EH (cell line): ENCODE data around the gene ABHD12.
A peak's percentile ranks its signal among the peaks of the same experiment; 100 is the strongest.
"Not testable (repeated sequence)": the region's sequence is repeated elsewhere in the genome, so short reads cannot be mapped to it uniquely, and the experiment has no call there.

Experiments
- DNase-seq: peaks from one replicate; pipeline ENCODE4 v3.0.0-alpha.2; 2015; ENCODE audit warnings: low read depth

The ABHD12 gene

DNA sequence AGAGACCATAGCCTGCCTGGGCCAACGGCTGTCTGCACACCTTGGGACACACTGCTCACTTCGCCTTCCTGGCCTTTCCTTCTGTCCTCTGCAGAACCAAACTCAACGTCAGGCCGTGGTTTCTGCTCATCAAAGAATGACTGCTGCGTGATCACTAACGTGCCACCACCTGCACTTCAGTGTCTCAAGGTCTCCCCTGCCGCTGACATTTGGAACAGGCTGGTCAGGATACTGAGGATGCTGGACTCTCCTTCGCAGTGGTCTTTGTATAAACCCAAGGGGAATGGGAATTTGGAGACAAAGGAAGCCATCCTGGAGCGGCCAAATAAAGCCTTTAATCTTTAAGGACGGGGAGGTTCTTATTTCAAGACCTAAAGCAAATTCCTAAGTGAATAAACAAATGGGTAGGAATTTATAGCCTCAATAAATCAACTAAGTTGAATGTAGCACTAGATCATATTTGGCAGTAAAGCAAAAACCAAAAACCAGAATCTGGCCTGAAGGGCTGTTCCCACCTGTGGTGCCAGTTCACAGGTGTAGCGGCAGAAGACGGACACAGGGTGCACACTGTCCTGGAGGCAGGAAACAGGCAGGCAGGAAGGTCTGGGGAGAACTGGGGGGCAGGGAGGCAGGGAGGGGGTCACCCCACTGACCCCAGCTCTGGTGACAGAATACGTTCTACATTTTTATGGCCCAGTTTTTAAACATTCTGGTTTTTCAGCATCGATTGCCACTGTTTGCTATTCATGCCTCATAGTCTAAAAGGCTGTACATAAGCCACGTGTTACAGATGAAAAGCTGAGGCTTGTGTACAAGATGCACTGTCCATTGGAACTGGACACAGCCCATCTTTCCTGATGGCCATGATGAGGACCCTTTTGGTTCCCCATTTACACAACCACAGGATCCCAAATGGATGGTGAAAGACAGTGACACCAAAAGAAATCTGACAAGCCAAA is 36.6 kb downstream of the ABHD12 start:
- peak; percentile 20 for DNase-seq

DNA sequence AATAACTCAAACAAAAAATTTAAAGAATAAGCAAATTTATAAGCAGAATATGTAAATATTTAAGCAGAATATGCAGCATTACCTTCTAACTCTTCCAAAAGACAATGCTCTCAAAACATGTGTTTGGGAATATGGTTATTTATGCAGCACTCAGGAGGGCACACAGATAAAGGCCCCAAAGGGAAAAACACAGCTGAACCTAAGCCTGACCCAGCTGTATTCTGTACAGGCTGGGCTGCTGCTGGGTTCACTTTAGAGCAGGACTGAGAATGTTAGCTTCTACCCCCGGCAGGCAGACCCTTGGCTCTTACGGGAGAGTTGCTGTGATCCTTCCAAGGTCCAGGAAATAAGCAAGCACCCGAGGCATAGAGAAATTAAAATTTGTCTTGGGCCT is 37.3 kb downstream of the ABHD12 start:
- DNase-seq, result no peak

DNA sequence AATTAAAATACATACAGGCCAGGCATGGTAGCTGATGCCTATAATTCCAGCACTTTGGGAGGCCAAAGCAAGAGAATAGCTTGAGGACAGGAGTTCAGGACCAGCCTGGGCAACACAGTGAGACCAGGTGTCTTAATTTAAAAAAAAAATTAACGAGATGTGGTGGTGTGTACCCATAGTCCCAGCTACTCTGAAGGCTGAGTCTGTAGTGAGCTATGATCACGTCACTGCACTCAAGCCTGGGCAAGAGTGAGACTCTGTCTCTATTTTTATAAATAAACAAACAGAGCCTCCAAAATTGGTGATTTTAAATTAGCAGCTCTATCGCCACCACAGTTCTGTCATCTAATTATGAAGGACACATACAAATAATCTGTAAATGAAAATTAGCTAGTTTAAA is 37.9 kb downstream of the ABHD12 start:
- no peak for DNase-seq

GRCh38 chr20:25351024-25351360 is 39.6 kb downstream of the ABHD12 start:
- DNase-seq, result no peak

DNA sequence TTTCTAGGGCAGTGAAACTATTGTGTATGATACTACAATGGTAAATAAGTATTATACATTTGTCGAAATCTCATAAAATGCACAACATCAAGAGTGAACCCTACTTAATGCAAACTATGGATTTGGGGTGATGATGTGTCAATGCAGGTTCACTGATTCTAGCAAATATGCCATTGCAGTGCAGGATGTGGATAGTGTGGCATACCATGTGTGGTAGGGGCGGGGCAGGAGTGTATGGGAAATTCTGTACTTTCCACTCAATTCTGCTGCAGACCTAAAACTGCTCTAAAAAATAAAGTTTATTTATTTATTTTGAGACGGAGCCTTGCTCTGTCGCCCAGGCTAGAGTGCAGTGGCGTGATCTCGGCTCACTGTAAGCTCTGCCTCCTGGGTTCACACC is 44.3 kb downstream of the ABHD12 start:
- no peak for DNase-seq

GRCh38 chr20:25345721-25346120 is 44.9 kb downstream of the ABHD12 start:
- DNase-seq, result no peak

- peak; percentile 5 for DNase-seq
Observed at GRCh38 chr20:25344634-25345033, 46.0 kb downstream of the ABHD12 start.

DNA sequence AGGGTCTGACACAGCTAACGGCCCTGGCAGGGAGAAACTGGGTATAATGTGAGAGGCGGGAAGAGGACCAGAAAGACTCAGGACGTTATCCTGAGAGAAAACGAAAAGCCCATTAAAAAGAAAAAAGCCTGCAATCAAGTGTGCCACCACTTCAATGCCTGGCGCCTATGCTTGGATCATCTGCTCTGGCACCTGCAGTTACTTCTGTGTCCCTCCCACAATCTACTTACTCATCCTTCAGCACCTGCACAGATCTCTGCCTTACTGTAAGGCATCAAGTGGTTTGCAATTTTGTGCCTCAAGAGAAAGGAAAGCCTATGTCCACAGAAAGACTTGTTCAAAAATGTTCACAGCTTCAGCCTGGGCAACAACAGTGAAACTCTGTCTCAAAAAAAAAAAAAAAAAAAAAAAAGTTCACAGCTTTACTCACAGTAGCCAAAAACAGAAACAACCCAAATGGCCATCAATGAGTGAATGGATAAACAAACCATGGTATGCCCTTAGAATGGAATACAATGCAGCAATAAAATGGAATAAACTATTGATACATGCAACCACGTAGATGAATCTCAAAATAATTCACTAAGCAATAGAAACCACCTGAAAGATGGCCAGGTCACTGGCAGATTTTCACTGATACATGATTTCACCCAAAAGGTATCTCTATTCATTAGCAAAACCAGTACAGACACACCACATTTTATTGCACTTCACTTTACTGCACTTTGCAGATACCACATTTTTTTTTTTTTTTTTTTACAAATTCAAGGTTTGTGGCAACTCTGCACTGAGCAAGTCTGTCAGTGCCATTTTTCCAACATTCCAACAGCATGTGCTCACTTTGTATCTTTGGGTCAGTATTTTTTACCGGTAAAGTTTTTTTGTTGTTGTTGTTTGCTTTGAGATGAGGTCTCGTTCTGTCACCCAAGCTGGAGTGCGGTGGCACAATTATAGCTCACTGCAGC is 48.6 kb downstream of the ABHD12 start:
- peak; percentile 66 for DNase-seq

GRCh38 chr20:25340380-25340779 is 50.3 kb downstream of the ABHD12 start:
- DNase-seq, result no peak

GRCh38 chr20:25339608-25340007 is 51.0 kb downstream of the ABHD12 start:
- no peak for DNase-seq

DNA sequence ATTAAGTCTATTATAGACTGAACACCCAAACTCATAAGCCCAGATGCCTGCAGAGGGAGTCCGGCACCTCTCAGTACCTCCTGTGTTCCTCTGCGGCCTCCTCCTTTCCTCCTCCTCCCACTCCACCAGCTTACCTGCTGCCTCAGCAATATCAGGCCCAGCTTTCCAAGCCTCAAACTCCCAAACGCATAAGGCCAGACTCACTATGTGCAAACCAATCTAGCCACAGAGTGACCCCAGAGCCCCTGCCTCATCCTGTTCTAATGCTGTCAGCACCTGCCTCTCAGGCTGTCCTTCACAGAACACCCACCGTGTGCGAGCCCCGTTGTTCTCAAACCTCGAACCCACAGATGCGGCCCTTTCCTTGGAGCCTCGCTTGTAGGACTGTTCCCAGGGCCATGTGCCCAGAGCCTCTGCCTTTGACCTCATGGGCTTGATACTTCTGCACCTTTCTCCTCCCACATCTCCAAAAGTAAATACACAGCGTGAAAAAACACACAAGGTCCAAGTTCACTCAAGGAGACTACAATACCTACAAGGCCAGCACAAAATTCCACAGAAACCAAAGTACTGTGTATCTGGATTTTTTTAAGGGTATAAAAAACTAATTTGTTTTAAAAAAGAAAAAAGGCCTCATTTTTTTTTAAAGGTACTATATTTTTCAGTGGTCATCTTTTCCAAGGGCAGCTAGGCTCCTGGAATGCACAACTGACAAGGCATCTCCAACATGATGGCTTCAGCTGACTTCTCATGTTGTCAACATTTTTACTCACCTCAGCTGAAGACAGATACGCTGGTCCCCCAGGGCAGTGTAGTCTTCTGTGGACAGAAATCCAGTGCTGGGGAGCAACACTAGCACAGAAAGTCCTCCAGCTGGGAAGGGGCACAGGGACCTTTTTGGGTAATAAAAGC is 52.3 kb downstream of the ABHD12 start:
- DNase-seq, result peak; percentile 7

- DNase-seq, result peak; percentile 32
Observed at GRCh38 chr20:25336561-25337422, 53.8 kb downstream of the ABHD12 start.

DNA sequence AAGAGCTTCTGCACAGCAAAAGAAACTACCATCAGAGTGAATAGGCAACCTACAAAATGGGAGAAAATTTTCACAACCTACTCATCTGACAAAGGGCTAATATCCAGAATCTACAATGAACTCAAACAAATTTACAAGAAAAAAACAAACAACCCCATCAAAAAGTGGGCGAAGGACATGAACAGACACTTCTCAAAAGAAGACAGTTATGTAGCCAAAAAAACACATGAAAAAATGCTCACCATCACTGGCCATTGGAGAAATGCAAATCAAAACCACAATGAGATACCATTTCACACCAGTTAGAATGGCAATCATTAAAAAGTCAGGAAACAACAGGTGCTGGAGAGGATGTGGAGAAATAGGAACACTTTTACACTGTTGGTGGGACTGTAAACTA is 55.7 kb downstream of the ABHD12 start:
- DNase-seq, result not testable (repeated sequence)

DNA sequence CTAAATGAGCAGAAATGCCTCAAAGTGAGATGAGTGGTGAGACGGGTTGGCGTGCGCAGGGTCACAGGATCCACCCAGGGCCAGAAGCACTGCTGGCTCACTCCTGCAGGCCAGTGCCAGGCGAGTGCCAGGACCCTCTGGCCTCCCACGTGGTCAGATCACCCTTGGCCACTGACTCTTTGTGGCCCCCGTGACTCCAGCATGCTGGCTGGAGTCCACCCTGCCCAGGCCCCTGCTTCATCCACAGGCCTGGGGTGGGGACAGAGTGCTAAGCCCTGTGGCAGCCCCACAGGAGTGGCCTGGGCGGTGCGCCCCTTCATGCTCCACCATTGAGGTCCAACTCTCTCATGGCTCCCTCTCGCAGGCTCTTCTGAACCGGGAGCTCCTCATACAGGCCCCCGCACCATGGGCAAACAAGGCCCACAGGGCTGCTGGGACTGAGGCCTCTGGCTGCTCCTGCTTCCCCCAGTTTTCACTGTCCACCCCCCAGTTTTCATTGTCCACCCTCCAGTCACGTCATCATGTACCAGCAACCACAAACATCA is 61.6 kb downstream of the ABHD12 start:
- DNase-seq, result no peak

DNA sequence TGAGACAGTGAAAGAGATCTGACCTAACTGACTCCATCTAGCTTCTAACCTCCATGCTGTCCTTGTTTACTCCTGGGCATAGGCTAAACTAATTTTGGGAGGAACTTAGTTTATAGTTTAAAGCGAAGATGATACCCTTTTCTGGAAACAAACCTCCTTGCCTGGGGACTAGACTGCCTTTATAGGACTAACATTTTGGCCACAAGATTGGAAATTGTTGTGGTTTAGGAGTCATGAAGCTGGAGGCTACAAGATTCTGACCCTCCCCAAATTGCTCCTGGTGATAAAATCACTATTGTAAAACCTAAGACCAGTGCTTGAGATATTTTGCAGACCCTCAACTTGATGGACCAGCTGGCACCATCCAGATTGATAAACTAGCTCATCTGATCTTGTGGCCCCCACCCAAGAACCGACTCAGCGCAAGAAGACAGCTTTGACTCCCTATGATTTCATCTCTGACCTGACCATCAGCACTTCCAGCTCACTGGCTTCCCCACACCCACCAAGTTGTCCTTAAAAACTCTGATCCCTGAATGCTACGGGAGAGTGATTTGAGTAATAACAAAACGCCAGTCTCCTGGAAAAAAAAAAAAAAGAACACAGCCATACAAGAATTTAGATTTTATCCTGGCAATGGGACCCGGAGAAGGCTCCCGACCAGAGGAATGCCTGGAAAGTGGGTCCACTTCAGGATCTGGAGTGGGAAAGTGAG is 63.0 kb downstream of the ABHD12 start:
- DNase-seq, result peak; percentile 52

- DNase-seq, result no peak
Observed at GRCh38 chr20:25325997-25326396, 64.6 kb downstream of the ABHD12 start.

GRCh38 chr20:25325073-25325472 is 65.6 kb downstream of the ABHD12 start:
- DNase-seq, result no peak

DNA sequence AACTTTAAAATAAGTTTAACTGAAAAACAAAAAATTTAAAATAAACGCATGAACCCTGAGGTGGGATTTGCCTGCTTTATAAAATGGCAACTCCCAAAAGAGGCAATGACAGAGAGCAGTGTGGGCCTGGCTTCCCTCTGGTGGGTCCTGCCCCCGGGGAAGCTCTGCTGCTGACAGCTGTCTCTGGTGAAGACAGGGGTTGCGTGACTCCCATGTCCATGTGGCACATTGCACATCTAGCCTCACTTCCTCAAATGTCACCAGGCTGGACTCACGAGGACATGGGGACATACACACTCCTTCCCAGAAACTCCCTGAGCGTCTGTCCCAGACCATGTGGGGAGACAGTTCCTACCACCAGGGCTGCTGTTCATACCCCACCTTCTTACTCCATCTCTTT is 66.2 kb downstream of the ABHD12 start:
- DNase-seq, result no peak

GRCh38 chr20:25323496-25324246 is 67.0 kb downstream of the ABHD12 start:
- no peak for DNase-seq
